HT-29 (cell line): Measurements from ENCODE around the gene ARHGAP31. TPM values are rescaled to one million over a fixed set of nuclear protein-coding genes. Genes with fewer than 3 reads are reported as not detected.
"Not testable (repeated sequence)": the region's sequence is repeated elsewhere in the genome, so short reads cannot be mapped to it uniquely, and the experiment has no call there.

ENCODE experiments used
- DNase-seq: peaks from one replicate; pipeline ENCODE4 v3.0.0-alpha.2; 2015; ENCODE audit warnings: low spot score
- total RNA-seq: library from RNA; depleted of rRNA; stranded (reverse); fragments of >200 nt; shearing (Covaris generic); gene quantifications from 2 replicates; pipeline ENCODE4 v1.2.3, GENCODE V29; 2014

ARHGAP31 gene
- total RNA-seq, 1 experiment from 2014 or later = 0.03 TPM

GRCh38 chr3:119294696-119295671 lies 801 bp downstream of the ARHGAP31 start:
- peak; percentile 18 for DNase-seq

- no peak for DNase-seq
Observed at GRCh38 chr3:119295816-119296726, 1.9 kb downstream of the ARHGAP31 start.

GRCh38 chr3:119296727-119297122 lies 2.5 kb downstream of the ARHGAP31 start:
- no peak for DNase-seq

GRCh38 chr3:119297169-119297568 lies 3.0 kb downstream of the ARHGAP31 start:
- DNase-seq = no peak

- DNase-seq = no peak
Observed at GRCh38 chr3:119298565-119298941, 4.4 kb downstream of the ARHGAP31 start.

GRCh38 chr3:119300991-119301391 lies 6.8 kb downstream of the ARHGAP31 start:
- DNase-seq = no peak

GRCh38 chr3:119301662-119302061 lies 7.5 kb downstream of the ARHGAP31 start:
- DNase-seq = no peak

- no peak for DNase-seq
Observed at GRCh38 chr3:119302697-119303551, 8.7 kb downstream of the ARHGAP31 start.

GRCh38 chr3:119304201-119304713 lies 10.1 kb downstream of the ARHGAP31 start:
- no peak for DNase-seq

- no peak for DNase-seq
Observed at GRCh38 chr3:119305286-119305685, 11.1 kb downstream of the ARHGAP31 start.

- DNase-seq = not testable (repeated sequence)
Observed at GRCh38 chr3:119306378-119306777, 12.2 kb downstream of the ARHGAP31 start.

- DNase-seq = no peak
Observed at GRCh38 chr3:119308355-119308754, 14.2 kb downstream of the ARHGAP31 start.

GRCh38 chr3:119309591-119309990 lies 15.4 kb downstream of the ARHGAP31 start:
- DNase-seq = no peak

GRCh38 chr3:119310071-119310470 lies 15.9 kb downstream of the ARHGAP31 start:
- no peak for DNase-seq

GRCh38 chr3:119311081-119311925 lies 17.1 kb downstream of the ARHGAP31 start:
- DNase-seq = no peak

- no peak for DNase-seq
Observed at GRCh38 chr3:119313461-119313860, 19.3 kb downstream of the ARHGAP31 start.

GRCh38 chr3:119314821-119315220 lies 20.6 kb downstream of the ARHGAP31 start:
- no peak for DNase-seq

GRCh38 chr3:119315600-119316312 lies 21.6 kb downstream of the ARHGAP31 start:
- no peak for DNase-seq

- no peak for DNase-seq
Observed at GRCh38 chr3:119316313-119316670, 22.1 kb downstream of the ARHGAP31 start.
